ENCODE measurements around the gene FGF21. TPM values are rescaled to one million over a fixed set of nuclear protein-coding genes. Genes with fewer than 3 reads are reported as not detected.

FGF21 gene
- total RNA-seq, 1 donor, result not detected

DNA sequence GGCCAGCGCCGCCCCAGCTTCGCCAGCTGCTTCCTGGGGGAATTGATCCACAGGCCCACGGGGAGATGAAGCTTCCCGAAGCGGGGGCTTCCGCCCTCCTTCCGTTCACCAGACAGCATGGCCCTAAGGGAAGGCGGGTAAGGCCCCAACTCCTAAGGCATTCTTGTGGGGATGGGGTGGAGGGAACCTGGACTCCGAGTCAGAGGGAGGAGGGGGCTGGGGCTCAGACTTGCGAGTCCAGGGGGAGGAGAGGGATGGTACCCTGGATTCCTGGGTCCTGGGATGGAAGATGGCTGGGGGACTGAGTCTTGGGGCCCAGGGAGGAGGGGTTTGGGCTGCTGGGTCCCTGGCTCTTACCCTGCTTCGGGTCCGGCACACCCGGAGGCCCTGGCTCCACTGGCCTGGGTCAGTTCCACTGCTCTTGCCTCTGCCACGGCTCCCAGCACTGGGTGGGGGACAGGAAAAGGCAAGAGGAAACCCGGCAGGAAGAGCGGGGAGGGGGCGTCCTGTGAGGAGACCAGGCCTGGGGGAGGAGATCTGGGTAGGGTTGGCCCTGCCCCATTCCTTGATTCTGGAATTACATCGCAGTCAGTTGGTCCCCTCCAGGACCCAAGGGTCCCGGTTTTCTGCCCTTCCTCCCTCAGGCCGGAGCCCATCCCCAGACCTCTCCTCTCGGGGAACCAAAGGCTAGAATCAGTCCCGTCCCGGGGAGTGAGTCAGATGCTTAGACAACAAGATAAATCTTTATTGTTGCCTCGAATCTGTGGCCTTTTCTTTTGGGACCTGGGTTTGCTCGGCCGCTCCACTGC, 15.0 kb upstream of the FGF21 start, which contains the start of gene RASIP1:
Gene RASIP1 (minus strand): TSS at position 447 of the 809 bp plus-strand sequence. CDS start 328 bp downstream, at position 119.
- TF ChIP-seq, protein P1, sequence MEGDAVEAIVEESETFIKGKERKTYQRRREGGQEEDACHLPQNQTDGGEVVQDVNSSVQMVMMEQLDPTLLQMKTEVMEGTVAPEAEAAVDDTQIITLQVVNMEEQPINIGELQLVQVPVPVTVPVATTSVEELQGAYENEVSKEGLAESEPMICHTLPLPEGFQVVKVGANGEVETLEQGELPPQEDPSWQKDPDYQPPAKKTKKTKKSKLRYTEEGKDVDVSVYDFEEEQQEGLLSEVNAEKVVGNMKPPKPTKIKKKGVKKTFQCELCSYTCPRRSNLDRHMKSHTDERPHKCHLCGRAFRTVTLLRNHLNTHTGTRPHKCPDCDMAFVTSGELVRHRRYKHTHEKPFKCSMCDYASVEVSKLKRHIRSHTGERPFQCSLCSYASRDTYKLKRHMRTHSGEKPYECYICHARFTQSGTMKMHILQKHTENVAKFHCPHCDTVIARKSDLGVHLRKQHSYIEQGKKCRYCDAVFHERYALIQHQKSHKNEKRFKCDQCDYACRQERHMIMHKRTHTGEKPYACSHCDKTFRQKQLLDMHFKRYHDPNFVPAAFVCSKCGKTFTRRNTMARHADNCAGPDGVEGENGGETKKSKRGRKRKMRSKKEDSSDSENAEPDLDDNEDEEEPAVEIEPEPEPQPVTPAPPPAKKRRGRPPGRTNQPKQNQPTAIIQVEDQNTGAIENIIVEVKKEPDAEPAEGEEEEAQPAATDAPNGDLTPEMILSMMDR (IDR thresholded peaks at IDR 0.05; ENCODE audit: insufficient read depth, low read depth, low read length), result no peak
- H3K4me3 ChIP-seq (ENCODE audit: low read depth, low read length), result no peak within 1 kb of the TSS
- DNase-seq (ENCODE audit: low read depth), result no peak

DNA sequence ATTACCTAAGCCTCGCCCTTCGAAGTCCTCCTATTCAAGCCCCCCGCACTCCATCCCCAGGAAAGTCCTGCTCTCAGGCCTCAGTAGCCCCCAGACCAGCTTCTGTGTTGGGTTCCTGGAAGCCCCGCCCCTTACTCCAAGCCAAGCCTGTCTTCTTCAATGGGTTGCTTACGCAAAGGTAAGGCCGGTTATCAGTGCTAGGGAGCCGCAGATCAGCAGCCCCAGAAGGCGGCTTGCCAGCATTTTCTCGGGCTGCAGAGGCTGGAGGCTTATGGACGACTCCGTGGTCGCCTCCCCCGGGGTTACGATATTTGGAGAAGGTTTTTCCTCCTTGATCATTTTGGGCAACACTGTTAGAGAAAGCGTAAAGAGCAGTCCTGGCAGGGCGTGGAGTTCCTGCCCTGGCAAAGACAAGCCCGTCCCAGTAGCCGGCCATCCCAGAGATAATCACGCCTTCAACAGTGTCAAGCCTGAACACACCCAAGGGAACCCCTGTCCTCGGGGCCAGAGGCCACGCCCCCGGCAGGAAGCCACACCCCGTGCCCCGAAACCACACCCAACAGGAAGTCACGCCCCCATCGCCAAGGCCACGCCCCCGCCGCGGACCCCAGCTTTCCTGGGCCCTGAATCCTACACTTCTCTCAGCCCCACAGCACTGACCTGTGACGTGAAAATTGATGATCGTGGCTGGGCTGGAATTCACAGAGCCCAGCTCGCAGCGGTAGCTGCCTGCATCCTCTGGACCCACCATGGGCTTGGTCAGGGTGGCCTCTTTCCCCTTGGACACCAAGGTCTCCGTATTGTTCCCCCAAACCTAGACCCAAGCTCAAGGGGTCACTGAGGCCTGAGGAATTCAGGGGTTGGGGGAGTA, 14.0 kb upstream of the FGF21 start:
- no peak overlapping the region for H3K4me3 ChIP-seq (ENCODE audit: low read depth, low read length)
- DNase-seq (ENCODE audit: low read depth), result no peak
- TF ChIP-seq, protein P1 (IDR thresholded peaks at IDR 0.05; ENCODE audit: insufficient read depth, low read depth, low read length), result no peak

DNA sequence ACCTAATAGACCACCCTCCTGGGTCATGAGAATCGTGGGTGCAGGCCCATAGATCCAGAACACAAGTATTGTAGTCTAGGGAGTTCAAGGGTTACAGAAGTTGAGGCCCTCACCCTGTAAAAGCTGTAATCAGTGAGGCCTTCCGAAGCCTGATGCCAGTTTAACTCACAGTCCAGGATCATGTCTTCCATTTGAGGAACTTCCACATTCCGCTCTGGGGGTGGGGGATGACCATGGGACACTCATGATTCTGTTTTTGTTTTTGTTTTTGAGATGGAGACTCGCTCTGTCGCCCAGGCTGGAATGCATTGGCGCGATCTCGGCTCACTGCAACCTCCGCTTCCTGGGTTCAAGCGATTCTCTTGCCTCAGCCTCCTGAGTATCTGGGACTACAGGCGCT, 13.2 kb upstream of the FGF21 start:
- TF ChIP-seq, protein P1 (IDR thresholded peaks at IDR 0.05; ENCODE audit: insufficient read depth, low read depth, low read length), result no peak
- no peak overlapping the region for H3K4me3 ChIP-seq (ENCODE audit: low read depth, low read length)
- no peak for DNase-seq (ENCODE audit: low read depth)

DNA sequence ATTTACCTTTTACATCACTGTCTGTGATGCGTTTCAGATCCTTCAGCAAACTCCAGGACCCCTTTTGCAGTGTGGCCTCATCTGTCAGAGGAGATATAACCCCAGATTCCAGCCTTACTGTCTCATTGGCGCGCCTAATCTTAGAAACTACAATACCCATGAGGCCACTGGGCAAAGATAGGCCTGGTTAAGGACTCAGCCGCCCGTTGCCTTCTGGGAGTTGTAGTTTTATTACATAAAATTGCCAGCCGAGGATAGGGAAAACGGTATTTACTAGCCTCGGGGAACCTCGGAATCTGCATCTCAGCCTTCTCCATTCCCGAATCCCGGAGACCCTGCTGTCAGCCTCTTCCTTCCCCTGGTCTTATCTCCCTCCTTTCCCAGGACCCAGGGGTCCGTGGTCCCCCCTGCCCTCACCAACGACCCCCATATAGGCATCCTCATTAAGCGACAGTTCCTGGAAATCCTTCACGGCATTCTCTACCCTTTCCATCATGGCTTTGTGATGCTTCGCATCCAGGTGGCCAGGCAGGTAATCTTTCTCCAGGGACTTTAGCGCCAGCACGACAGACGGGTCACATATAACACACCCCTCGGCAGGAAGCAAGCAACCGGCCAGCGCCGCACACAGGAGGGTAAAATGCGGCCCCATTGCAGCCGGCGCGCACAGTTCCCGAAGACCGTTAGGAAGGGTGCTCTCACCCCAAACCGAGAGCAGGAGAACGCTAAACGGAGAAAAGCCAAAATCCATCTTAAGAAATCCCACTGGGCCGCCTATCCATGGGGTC, 9.9 kb upstream of the FGF21 start:
- H3K4me3 ChIP-seq (ENCODE audit: low read depth, low read length), result no peak overlapping the region
- peak; percentile 66 for DNase-seq (ENCODE audit: low read depth)
- TF ChIP-seq, protein P1 (IDR thresholded peaks at IDR 0.05; ENCODE audit: insufficient read depth, low read depth, low read length), result no peak

DNA sequence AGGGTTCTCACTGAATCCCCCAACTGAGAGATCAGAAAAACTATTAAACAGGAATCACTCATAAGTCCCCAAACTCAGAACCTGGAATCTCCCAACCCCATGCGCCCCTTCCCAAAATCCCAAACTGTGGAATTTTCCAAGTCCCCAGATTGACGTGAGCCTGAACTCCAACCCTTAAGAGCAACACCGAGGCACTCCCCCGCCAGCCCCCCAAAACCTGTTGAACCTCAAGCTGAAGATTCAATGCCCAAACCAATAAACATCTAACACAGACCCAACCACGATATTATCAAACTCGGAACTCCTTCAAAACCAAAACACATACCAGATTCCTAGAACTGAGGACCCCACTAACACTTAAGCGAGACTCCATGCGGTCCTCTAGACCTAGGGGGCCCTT, 9.2 kb upstream of the FGF21 start:
- no peak for DNase-seq (ENCODE audit: low read depth)
- TF ChIP-seq, protein P1 (IDR thresholded peaks at IDR 0.05; ENCODE audit: insufficient read depth, low read depth, low read length), result no peak
- no peak overlapping the region for H3K4me3 ChIP-seq (ENCODE audit: low read depth, low read length)
